Testis (tissue), 2 donors: ENCODE measurements around the gene ATP2B2.

ENCODE experiments used
- CTCF ChIP-seq, 3 experiments: fragments of 450-650 bp in 2 of 3; fragments of 200-600 bp in 1 of 3; sonication (generic) in 1 of 3; IDR thresholded peaks; one replicate each; pipeline ENCODE4 v1.5.1; 2016 to 2019; ENCODE audit warnings: antibody characterized with exemption in 3 of 3, mild to moderate bottlenecking in 2 of 3, moderate library complexity in 1 of 3
- POLR2A ChIP-seq: fragments of 450-650 bp; IDR thresholded peaks from one replicate; pipeline ENCODE4 v1.6.1; 2017; ENCODE audit warnings: antibody characterized with exemption, mild to moderate bottlenecking, moderate library complexity

DNA sequence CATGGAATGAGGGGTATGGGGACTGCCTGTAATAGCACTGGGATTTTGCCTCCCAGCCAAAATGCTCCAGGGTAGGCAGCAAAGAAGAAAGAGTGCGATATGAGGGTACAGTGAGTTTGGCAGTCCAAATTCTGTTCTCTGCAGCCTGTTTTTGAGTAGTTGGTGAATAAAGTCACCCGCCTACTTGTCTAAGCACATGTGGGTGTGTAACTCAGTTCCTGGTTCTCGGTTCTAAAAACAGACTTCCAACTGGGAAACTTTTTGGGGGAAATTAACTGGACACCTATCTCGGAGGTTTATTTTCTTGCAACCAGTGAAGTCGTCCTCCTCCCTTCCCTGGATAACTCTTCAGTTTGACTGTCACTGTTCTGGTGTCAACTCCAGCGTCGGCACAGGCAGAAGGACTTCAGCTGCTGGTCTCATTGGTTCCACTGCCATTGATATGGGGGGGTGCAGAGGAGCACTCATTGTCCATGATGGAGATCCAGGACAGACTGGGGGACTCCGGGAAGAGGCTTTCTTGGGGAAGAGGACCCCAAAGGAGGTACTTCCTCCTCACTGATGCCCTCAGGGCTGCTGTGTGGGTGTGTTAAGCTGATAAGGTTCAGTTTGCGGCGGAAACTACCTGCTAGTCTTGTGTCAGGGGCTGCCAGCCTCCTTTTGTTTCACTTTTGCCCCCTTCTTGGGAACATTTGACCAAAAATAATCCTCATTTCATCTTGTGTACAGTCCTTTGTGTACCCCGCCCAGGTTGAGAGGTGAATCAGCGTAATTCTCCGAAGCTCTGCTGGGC, 225.8 kb downstream of the ATP2B2 start:
- TF ChIP-seq CTCF (IDR thresholded peaks at IDR 0.05) (no peak), POLR2A (no peak)
